ENCODE measurements around the gene RNF31. TPM values are rescaled to one million over a fixed set of nuclear protein-coding genes. Genes with fewer than 3 reads are reported as not detected.

RNF31 gene
- total RNA-seq, result 37.5 and 96.2 TPM in 2 replicates

DNA sequence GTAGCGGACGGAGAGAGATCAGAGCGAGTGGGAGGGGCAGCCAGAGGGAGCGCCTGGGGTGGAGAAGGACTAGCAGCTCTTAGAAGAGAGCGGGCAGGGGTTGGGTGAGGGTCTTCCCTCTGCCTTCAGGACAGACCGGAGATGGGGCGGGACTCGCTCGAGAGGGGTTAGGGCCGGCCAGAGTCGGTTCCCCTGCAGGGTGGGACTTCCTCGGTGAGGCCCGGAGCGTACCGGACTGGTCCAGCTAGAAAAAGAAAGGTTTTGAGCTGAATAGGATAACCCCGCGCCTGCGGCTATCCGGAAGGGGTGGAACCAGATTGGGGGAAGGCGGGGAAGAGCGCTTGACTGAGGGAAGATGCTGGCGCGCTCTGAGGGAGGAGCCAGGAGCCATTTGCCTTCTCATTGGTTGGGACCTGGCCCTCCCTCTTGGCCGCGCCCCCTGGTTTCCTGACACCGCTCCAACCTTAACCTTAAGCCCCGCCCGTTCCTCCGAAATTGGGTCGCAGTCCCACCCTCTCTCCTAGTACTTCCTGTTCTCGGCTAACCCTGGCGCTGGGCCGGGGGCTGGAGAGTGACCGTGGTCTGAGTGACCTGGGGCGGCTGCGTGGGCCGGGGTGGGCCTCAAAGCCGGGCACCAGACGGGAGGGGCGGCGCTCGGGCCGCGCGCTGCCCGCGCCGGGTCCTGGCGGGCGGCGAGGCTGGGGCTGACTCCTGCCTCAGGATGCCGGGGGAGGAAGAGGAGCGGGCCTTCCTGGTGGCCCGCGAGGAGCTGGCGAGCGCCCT, at the start of gene RNF31:
Gene RNF31, plus strand, starts transcription at position 521 of the 783 bp plus-strand sequence. Its CDS starts 201 bp downstream, at position 722.

DNA sequence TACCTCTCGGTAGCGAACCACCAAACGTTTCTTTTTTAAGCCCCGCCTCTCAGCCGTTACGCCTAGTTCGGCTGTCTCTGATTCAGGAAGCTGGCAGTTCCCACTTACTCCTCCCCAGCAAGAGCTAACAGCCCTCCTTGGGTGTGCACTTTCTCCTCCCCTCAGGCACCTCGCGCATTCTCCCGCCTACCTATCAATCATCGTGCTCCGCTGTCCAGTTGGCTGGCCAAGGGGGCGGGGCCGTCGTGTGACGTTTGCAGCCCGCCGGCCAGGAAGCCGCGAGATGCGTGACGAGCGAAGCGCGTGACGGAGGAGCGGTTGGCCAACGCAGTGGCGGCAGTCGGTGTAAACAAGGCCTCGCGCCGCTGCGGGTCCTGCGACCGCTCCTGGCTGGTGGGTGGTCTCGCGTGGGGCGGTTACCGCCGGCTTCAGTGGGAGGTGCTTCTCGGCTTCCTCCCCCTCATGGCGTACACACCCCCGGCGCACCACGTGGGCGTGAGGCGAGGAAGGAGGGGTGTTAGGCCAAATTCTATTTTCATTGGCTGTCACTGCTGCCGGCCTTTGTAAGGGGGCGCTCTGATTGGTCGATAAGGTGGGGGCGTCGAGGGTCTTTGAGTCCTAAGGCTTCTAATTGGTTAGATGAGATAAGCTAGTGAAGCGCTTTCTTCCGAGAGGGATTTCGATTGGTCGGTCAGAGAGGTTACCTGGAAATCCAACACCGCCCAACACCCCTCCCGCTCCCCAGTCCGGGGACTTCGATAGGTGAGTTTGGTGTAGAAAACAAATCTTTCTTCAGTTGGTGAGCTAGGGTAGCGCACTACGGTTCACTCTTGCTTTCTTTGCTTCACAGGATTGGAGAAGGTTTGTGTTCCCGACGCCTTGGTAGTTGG, 32.5 kb upstream of the RNF31 start, which contains the start of the genes DCAF11 and NRL:
Gene DCAF11, plus strand, starts transcription at position 246 of the 890 bp plus-strand sequence. CDS start 818 bp downstream, outside the sequence.
Gene NRL, minus strand, starts transcription at position 418 of the 890 bp plus-strand sequence. CDS start 32,101 bp downstream, outside the sequence.

DNA sequence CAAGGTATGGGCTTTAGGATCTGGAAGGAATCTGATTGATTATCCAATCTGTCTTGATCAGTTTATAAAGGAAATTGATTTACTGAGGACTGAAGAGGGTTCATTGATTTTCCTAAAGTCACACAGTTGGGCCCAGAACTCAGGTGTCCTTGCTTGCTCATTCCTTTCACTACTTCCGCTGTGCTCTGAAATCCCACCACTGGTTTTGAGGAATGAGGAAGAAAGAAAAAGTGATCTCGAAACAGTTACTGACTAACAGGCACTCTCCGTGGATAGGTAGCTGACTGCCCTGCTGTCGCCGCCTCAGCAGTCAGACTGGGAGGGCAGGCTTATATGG, 16.9 kb upstream of the RNF31 start, which contains the start of gene FITM1:
Gene FITM1, plus strand, starts transcription at position 280 of the 337 bp plus-strand sequence. CDS start 905 bp downstream, outside the sequence.

DNA sequence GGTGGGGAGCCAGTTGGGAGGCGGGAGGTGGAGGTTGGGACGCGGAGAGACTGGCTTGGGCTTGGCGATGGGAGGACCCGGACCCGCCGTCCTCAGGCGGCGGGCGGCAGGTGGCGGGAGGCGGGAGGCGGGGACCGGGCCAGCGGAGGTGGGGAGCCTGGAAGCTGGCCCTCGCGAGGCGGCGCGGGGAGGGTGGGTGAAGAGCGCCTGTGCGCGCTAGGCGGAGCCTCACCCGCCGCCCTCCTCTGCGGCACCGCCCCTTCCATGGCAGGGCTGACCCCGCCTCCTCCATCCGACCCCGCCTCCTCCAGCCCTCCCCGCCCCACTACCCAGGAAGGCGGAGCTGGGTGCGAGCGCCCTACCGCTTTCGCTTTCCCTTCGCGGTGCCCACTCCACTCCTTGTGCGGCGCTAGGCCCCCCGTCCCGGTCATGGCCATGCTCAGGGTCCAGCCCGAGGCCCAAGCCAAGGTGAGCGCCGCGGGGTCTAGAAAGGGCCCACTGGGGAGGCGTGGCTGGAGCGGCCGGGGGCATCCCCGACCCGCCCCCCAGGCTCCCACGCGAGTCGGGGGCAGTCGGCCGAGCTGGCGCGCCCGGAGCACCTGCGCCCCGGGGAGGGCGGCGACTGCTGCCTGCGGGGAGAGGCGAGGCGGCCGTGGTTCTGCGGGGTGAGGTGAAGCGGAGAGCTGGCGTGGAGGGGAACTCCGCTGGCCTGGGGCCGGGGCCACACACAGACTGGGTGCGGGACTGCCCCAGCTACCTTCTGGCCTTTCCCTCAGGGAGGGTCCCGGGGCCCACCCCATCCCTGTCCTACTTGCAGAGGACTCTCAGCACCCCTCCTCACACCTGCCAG, 11.2 kb upstream of the RNF31 start, which contains the start of gene PSME1:
Gene PSME1, plus strand, starts transcription at position 361 of the 850 bp plus-strand sequence. Its CDS starts 69 bp downstream, at position 430.

DNA sequence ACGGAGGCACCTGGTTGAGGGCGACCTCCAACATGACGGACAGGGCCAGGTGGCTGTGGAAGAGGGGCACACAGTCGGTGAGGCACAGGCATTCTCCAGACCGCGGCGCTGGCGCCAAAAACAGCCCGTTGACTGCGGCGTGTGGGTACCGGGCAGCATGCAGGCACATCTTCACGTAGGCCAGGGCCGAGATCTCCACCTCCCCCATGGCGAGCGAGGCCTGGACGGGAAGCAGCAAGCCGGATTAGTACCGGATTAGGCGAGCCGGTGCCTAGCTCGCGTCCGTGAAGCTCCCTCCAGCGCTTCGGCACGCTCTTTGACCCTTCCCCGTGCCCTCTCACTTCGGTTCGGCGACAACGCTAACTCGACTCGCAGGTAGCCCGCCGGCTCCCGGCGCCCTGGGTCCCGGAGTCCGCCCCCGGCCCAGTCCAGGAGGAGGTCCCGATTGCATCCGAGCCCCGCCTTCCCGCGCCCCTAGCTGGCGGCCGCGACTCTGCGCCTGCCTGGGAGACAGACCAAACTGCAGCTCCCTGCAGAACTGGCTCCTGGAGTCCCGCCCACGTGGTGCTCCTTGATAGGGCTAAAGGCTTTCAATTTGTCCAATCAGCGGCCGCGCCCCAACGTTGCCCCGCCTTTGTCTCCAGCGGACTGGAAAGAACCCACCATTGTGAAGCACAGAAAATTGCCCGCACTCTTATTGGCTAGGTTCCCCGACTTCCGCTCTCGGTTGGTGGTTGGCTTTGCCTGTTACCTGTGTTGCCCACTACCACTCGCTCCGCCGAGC, 6.0 kb upstream of the RNF31 start, which contains the start of gene EMC9:
Gene EMC9, minus strand, starts transcription at position 495 of the 784 bp plus-strand sequence. Its CDS starts 287 bp downstream, at position 208.

DNA sequence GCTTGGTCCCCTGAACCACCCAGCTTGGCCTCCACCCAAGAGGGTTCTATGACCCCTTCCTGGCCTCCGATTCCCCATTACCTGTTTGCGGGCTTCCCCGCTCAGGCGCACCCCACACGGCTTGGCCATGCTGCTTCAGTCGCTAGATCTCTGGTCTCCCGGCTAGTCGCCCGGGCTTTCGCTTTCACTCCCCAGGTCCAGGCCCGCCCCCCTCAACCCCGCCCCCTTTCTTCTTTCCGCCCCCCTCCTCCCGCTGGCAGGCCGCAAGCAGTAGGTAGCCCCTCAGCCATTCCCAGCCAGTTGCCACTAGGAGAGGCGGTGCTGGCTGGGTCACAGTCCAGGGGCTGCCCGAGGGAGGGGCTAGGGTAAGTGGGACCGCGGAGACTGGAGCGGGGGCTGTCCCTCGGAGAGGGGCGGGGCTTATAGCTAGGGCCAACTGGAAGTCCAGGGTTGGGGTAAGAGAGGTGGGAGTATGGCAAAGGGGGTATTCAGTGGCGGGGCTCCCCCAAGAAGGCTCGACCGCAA, 783 bp upstream of the RNF31 start, which contains the start of gene PSME2:
Gene PSME2, minus strand, starts transcription at position 158 of the 525 bp plus-strand sequence. Its CDS starts 29 bp downstream, at position 129.

DNA sequence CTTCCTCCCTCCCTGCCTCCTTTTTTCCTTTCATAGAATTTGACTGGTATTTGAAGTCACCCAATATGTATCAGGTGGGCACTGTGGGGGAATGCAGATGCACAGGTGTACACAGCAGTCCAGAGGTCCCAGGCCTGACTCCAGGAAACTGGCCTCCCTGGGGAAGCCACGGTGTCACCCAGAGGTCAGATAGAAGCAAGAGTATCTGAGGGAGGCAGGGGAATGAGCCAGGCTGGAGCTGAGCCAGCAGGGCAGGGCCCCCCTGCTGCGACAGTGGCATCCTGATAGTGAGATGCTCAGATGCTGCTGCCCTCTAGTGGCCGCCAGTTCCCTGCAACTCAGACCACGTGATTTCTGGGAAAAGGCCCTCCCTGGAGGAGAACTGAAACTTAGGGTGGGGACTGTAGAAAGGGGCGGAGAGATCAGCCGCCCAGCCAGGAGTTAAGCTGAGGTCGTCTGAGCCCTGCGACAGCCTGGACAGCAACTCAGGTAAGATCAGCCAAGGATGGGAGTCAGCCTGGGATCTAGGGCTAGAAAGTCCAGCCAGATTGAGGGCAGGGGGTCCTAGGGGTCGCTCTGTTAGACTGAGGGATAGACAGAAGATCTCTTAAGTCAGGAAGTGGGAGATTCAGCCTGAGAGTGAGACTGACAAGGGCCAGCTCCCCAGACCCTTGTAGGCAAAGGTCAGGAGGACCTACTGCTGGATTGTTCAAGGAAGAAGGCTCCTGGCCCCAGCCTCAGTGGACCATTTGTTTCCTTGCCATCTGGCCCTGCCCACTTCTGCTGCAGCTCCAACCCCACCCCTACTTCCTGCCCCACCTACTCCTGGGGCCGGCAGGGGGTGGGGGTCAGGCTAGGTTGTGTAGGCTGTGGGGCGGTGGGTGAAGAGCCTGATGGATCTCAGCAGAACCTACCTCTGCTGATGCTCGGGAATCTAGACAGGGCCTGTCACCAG, 13.8 kb downstream of the RNF31 start, which contains the start of gene IRF9:
Gene IRF9, plus strand, starts transcription at position 416 of the 955 bp plus-strand sequence. CDS start 880 bp downstream, outside the sequence.

DNA sequence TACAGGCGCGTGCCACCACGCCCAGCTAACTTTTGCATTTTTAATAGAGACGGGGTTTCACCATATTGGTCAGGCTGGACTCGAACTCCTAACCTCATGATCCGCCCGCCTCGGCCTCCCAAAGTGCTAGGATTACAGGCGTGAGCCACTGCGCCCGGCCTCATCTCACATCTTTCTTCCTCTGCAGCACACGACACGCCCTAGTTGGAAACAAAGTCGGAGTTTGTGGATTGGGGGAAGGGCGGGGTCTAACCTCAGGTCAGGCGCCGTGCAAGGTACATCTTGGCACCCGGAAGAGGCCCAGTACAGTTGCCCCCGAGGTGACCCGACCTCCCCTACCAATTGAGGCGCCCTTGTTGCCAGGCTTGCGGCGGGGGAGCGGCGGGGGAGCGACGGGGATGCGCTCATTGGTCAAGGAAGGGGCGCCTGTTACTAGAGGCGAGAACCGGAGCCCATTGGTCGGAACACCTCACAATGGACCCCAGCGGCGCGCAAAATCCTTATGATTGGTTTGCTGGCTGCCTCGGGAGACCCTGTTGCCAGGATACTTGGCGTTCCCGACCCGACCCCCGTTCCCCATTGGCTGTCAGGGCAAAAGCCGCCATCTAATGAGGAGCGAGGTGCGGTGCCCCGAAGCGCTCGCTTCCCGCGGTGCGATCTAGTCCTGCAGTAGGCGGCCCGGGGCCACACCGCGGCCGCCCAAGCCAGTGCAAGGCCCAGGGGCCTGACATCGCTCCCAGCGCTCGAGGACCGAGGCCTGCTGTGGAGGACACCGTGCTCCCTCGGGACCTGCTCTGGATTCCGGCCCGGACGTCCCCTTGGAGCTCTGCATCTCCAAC, 24.3 kb downstream of the RNF31 start, which contains the start of gene REC8:
Gene REC8, plus strand, starts transcription at position 659 of the 839 bp plus-strand sequence. CDS start 473 bp downstream, outside the sequence.

DNA sequence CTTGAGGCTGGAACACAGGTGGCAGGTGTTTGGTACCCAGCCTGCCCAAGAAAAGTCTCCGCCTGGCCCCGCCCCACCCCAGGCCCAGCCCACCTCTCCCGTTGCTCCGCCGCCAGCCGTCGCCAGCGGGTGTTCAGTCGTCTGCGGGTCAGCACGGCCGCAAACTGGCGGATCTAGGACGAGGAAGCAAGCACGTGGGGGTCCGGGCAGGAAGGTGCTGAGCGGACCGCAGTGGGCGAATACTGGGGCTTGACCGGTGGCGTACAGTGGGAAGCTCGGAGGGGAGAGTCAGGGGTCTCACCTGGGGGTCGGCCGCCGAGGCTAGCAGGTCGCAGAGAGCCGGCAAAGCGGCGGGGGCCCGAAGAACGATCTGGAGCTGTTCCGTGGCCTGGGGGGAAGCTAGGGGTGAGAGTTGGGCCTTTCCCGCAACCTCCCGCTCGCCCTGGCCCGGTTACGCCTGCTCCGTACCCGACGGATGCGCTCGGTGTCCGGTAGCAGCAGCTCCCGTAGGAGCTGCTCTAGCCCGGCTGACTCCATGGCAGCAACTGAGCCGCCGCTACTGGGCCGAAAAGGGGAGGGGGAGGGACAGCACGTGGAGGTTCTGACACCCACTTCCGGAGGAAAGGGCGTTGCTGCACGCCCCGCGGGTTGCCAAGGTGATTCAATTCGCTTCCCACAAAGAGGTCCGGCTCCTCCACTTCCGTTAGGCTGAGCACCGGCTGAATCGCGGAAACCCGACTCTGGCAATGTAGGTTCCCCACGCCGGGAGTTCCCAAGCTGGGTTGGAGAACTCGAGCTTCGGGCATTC, 41.2 kb downstream of the RNF31 start, which contains the start of gene IPO4:
Gene IPO4, minus strand, starts transcription at position 566 of the 808 bp plus-strand sequence. Its CDS starts 29 bp downstream, at position 537.

DNA sequence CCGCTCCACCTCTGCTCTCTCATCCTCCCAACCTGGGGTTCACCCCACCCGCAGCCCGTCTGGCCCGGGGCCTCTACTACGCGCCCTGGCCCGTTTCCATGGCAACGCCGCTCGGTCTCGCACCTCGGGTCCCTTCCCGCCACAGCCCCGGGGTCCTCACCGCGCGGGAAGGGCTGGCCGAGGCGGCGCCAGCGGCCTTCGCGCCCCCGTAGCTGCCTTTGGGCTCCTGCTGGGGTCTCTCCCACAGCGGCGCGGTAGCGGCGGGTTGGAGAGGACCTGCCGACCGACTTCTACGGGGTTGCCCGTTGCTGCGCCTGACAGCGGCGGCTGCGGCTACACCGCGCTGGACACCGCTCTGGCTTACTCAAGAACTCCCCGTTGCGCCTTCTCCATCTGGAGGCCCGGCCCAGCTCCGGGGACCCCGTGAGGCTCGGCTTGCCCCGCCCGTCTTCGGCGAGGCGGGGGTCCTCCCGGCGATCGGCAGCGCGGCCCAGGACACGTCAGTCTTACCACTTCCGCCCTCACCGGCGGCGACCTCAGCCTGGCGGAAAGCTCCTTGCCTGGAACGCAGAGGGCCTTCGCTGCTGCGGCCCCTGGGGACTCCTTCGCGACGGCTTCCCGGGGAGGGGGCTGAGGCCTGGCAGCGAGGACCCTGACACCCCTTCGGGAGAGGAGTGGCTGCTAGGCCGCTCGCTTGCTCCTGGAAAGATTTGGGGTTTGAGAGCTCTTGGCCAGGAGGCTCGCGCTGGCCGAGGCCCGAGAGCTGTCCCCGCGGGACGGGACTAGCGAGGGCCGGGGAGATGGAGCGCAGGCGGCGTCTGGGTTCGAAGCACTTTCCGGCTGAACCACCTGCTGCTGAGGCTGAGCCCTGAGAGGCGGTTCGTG, 48.1 kb downstream of the RNF31 start, which contains the start of gene TM9SF1:
Gene TM9SF1, minus strand, starts transcription at position 256 of the 885 bp plus-strand sequence. CDS start 422 bp downstream, outside the sequence.

Other genes with a start within 250 kb of the RNF31 start
- gene DHRS4, start 193.7 kb upstream of the RNF31 start, total RNA-seq, result 42.4 and 56.8 TPM in 2 replicates
- 10.0 and 14.7 TPM in 2 replicates for gene DHRS4L2, start 158.6 kb upstream of the RNF31 start, total RNA-seq
- gene CARMIL3, start 95.5 kb upstream of the RNF31 start, total RNA-seq, result 0.07 TPM in 1 of 2 replicates, not detected in the other
- not detected in 2 replicates for gene CPNE6, start 75.9 kb upstream of the RNF31 start, total RNA-seq
- gene PCK2, start 53.2 kb upstream of the RNF31 start, total RNA-seq, result 15.0 and 15.2 TPM in 2 replicates
- 37.3 and 48.1 TPM in 2 replicates for gene DCAF11, start 32.7 kb upstream of the RNF31 start, total RNA-seq
- 0.23 and 1.5 TPM in 2 replicates for gene NRL, start 32.5 kb upstream of the RNF31 start, total RNA-seq
- gene FITM1, start 16.8 kb upstream of the RNF31 start, total RNA-seq, result not detected in 2 replicates
- 143 and 167 TPM in 2 replicates for gene PSME1, start 11.3 kb upstream of the RNF31 start, total RNA-seq
- gene EMC9, start 5.9 kb upstream of the RNF31 start, total RNA-seq, result 19.5 and 25.0 TPM in 2 replicates
- 54.1 and 80.0 TPM in 2 replicates for gene PSME2, start 888 bp upstream of the RNF31 start, total RNA-seq
- gene IRF9, start 13.8 kb downstream of the RNF31 start, total RNA-seq, result 10.6 and 14.6 TPM in 2 replicates
- gene REC8, start 24.6 kb downstream of the RNF31 start, total RNA-seq, result 20.7 and 24.2 TPM in 2 replicates
- gene IPO4, start 41.3 kb downstream of the RNF31 start, total RNA-seq, result 69.6 and 70.8 TPM in 2 replicates
- 46.4 and 51.1 TPM in 2 replicates for gene TM9SF1, start 47.9 kb downstream of the RNF31 start, total RNA-seq
- gene TSSK4, start 58.2 kb downstream of the RNF31 start, total RNA-seq, result not detected in 2 replicates
- 60.7 and 77.1 TPM in 2 replicates for gene CHMP4A, start 66.0 kb downstream of the RNF31 start, total RNA-seq
- gene MDP1, start 68.6 kb downstream of the RNF31 start, total RNA-seq, result 11.5 and 12.0 TPM in 2 replicates
- gene NEDD8, start 84.9 kb downstream of the RNF31 start, total RNA-seq, result 243 and 248 TPM in 2 replicates
- gene GMPR2, start 85.4 kb downstream of the RNF31 start, total RNA-seq, result 30.3 and 45.9 TPM in 2 replicates
- gene TINF2, start 95.1 kb downstream of the RNF31 start, total RNA-seq, result 52.2 and 64.4 TPM in 2 replicates
- gene TGM1, start 115.7 kb downstream of the RNF31 start, total RNA-seq, result 229 and 247 TPM in 2 replicates
- 58.5 and 80.3 TPM in 2 replicates for gene RABGGTA, start 124.1 kb downstream of the RNF31 start, total RNA-seq
- 82.6 and 85.4 TPM in 2 replicates for gene DHRS1, start 152.3 kb downstream of the RNF31 start, total RNA-seq
- 20.7 and 32.6 TPM in 2 replicates for gene NOP9, start 152.4 kb downstream of the RNF31 start, total RNA-seq
- gene CIDEB, start 160.5 kb downstream of the RNF31 start, total RNA-seq, result 2.2 and 2.7 TPM in 2 replicates
- 55.2 and 59.3 TPM in 2 replicates for gene LTB4R2, start 162.6 kb downstream of the RNF31 start, total RNA-seq
- gene LTB4R, start 164.0 kb downstream of the RNF31 start, total RNA-seq, result 7.7 and 16.1 TPM in 2 replicates
- 0.85 and 1.6 TPM in 2 replicates for gene ADCY4, start 187.6 kb downstream of the RNF31 start, total RNA-seq
- 5.4 and 6.0 TPM in 2 replicates for gene RIPK3, start 192.5 kb downstream of the RNF31 start, total RNA-seq
- 24.3 and 29.6 TPM in 2 replicates for gene NFATC4, start 220.7 kb downstream of the RNF31 start, total RNA-seq

All from airway epithelial cell (primary cell).